Measurements from ENCODE around the gene PPP1R3F.
"Not testable (repeated sequence)": the region's sequence is repeated elsewhere in the genome, so short reads cannot be mapped to it uniquely, and the experiment has no call there.

PPP1R3F gene

GRCh38 chrX:49312176-49312575, 42.6 kb downstream of the PPP1R3F start:
- DNase-seq (ENCODE audit: low read depth in 4 of 4, low spot score in 1 of 4) = no peak

GRCh38 chrX:49316085-49316484, 46.5 kb downstream of the PPP1R3F start:
- DNase-seq (ENCODE audit: low read depth in 4 of 4, low spot score in 1 of 4) = no peak

GRCh38 chrX:49321737-49322136, 52.1 kb downstream of the PPP1R3F start, which contains the start of gene GAGE12J:
GAGE12J (plus strand) TSS chrX:49322037; CDS start chrX:49323194, 1,157 bp downstream.
- not testable (repeated sequence) for DNase-seq (ENCODE audit: low read depth in 4 of 4, low spot score in 1 of 4)

GRCh38 chrX:49322266-49322665, 52.7 kb downstream of the PPP1R3F start:
- not testable (repeated sequence) for DNase-seq (ENCODE audit: low read depth in 4 of 4, low spot score in 1 of 4)

- not testable (repeated sequence) for DNase-seq (ENCODE audit: low read depth in 4 of 4, low spot score in 1 of 4)
Observed at GRCh38 chrX:49323735-49324134, 54.1 kb downstream of the PPP1R3F start.

GRCh38 chrX:49330421-49330820, 60.8 kb downstream of the PPP1R3F start:
- not testable (repeated sequence) for DNase-seq (ENCODE audit: low read depth in 4 of 4, low spot score in 1 of 4)

- not testable (repeated sequence) for DNase-seq (ENCODE audit: low read depth in 4 of 4, low spot score in 1 of 4)
Observed at GRCh38 chrX:49331282-49331681, 61.7 kb downstream of the PPP1R3F start, which contains the start of gene GAGE13. GAGE13 (plus strand) TSS chrX:49331582; CDS start chrX:49332738, 1,156 bp downstream.

- DNase-seq (ENCODE audit: low read depth in 4 of 4, low spot score in 1 of 4) = not testable (repeated sequence)
Observed at GRCh38 chrX:49331841-49332240, 62.2 kb downstream of the PPP1R3F start.
